Adrenal gland (tissue), 5 donors: ENCODE results near the gene CTAGE9.

ENCODE experiments used
- CTCF ChIP-seq, 6 experiments: fragments of 450-650 bp in 4 of 6; fragments of 200-600 bp in 2 of 6; sonication (generic) in 1 of 6; IDR thresholded peaks; 1 replicate in 5 of 6; 2 replicates in 1 of 6; pipeline versions ENCODE4 v1.5.1 to v1.8.0; 2016 to 2021; ENCODE audit warnings: antibody characterized with exemption in 6 of 6, mild to moderate bottlenecking in 2 of 6, moderate library complexity in 1 of 6
- POLR2A ChIP-seq, 2 donors: fragments of 450-650 bp; IDR thresholded peaks; one replicate each; pipeline ENCODE4 v1.6.1; 2017; ENCODE audit warnings: antibody characterized with exemption in 2 of 2, mild to moderate bottlenecking in 2 of 2, moderate library complexity in 1 of 2
- donor health status: DM: no; HTN: no; CAD: no.

- TF ChIP-seq CTCF (IDR thresholded peaks at IDR 0.05) (no peak), POLR2A (IDR thresholded peaks at IDR 0.05) (no peak)
Observed at GRCh38 chr6:131724114-131724513, 13.3 kb upstream of the CTAGE9 start.
